Activated naive CD8-positive, alpha-beta T cell treated with anti-CD3 and anti-CD28 coated beads, Interleukin-2, amount 50 U/mL, for 16 hours (primary cell): ENCODE results near the gene MGRN1.

Experiments used
- DNase-seq: peaks from one replicate; pipeline ENCODE4 v3.0.0-alpha.2; 2020; ENCODE audit warnings: low read depth, low spot score

Gene MGRN1

DNA sequence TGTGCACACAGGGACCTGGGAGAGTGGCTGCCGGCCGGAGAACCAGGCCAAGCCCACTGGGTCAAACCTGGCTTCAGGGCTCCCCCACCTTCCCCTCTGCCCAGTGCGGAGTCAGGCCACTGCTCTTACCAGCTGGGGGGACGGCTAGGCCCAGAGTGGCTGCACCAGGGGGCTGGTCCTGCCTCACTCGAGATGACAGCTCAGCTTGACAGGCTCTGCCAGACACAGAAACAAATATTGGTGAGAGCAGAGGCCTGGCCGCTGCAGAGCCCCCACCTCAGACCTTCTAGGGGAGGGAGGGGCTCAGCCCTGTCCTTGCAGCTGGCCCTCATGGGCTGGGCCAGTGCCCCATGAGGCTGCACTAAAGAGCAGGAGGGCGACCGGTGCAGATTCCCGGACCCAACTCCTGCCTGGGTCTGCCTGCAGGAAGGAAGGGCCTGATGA lies 73.2 kb downstream of the MGRN1 start:
- no peak for DNase-seq

DNA sequence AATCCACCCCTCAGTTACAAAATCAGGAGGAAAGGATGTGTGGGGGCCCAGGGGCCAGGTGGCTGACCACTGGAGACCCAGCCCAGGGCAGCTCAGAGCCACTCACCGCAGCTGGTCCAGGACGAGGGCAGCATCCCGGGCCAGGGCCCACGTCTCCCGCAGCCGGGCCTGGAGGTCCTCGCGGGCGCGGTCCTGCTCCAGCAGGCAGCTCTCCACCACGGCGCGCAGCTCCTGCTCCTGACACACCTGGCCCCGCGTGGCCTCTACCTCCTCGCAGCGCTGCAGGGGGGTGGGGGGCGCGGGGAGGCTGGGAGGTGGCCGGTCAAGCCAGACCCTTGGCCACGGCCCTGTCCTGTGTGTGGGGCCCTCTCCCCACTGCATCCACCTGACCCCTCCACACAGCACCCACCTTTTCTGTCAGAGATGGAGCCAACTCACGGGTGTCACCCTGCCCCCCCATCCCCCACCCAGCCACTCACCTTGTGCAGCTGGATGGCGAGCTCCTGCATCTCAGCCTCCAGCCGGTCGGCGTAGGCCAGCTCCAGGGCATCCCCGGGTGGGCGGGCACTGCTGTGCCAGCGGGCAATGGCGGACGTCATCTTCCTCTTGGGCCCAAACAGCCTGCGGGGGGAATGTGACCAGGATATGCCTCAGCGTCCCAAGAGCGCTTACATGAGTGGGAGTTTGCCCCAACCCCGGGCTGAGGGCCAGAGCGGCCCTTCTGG lies 73.9 kb downstream of the MGRN1 start:
- DNase-seq, result no peak

DNA sequence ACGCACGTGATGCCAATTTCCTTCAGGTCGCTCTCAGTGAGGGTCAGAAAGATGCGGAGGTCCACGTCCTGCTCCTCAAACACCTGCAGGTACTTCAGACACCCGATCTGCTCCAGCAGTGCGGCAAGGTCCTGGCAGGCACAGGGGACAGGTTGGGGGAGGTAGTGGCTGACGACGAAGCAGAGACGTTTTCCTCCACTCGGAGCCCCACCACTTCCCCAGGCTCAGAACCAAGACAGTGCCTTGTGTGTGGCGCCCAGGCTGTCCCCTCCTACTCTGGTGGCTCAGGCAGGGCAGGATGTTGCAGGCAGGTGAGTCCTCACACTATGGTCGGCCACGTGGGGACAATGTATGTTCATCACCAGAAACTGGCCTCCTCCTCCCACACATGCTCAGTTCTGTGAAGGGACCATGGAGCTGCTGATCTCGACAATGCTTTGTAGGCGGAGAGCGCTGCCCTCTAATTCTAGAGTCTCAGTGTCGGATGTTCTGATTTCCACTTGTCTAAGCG lies 74.5 kb downstream of the MGRN1 start:
- no peak for DNase-seq

DNA sequence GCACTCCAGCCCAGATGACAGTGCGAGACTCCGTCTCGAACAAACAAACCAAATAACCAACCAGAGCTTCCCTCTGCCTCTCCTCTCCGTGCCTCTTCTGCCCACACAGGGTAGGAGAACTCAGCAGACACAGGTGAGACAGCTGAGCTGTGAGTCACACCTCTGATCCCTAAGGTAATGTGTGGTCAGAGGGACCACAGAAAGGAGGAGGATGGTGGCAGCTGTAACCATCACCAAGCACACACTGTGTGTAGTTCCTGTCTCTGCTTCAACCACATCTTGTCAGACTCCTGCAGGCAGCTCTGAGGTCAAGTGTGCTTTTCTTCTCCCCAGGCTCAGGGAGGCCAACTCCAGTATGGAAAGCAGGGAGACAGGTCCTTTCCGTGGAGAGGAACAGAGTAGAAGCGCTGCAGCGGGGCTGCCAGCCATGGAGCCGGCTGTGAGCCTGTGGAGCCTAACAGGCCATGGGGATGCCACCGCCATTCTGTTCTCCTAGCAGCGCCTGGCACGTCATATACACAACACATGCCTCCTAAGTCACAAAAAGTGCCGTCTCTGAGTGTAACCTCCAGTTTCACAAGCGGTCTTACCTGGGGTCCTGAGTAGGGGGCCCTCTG lies 75.9 kb downstream of the MGRN1 start:
- DNase-seq, result no peak

DNA sequence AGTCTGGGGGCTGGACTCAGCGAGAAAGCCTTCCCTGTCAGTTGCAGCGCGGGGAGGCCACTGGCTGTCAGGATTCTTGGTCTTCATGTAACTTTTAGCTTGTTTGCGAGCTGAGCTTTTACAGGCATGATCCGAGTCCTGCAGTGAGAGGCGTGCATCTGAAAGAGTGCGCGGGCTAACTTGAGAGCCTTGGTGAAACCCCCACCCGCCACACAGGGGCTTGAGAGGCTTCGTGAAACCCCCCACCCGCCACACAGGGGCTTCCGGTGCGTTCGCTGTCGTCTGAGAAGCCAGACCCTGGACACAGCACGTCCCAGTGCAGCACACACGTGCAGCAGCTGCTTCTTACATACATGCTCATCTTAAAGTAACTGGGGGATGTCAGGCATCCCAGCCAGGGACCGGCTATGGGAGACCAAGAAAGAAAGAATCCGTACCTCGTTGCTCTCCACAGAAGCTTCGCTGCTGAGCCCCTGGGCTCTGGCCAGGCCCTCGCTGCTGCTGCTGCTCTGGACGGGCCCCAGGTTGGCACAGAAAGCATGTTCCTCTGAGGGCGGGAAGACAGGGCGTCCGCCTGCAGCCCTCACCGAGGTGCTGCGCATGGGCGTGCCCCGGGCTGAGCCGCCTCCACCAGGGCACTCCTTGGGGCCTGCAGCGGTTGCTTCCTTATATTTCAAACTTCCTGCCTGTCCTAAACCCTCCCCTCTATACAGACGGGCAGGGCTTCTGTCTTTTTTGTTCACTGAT lies 76.5 kb downstream of the MGRN1 start:
- DNase-seq, result no peak

DNA sequence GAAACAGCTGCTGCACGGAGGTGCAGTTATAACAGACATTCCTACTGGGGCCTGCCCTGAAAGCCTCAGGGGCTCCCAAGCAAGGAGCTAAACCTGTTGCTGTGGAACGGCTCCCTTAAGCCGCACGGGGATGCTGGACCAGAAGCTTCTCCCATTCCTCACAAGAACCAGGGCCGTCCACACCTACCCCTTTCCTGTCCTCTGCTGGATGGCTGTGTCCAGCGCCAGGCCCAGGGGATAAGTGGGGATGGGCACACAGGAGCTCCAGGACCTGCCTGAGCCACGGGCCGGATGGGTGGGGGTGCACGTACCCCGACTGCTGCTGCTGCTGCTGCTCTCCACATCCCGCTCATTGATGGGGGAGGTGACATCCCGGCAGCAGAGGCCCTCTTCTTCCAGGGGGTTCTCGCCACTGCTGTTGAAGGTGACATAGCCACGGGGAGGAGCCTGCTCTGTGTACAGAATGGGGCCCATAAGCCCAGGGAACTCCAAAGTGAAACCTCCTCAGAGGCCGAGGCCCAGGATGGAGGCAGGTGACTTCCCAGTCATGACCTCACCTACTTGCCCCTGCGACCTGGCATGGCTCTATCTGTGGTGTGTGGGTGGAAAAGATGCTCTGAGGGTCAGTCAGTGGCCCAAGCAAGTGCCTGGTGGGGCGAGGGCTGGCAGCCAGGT lies 77.3 kb downstream of the MGRN1 start:
- no peak for DNase-seq

DNA sequence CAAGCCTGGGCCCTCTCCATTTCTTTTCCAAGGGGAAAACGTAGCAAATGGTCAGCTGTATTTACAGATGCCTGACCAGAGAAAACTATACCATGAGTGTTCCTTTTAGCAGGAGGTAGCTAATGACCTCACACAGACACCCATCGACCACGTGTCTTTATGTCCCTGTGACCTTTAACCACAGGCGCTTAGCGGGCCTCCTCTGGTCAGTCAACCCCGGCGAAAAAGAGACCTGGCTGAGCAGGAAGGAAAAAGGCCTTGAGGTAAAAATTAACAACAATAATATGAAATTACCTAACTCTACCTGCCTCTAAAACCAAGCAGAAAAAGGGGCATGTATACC lies 77.8 kb downstream of the MGRN1 start:
- DNase-seq, result no peak

DNA sequence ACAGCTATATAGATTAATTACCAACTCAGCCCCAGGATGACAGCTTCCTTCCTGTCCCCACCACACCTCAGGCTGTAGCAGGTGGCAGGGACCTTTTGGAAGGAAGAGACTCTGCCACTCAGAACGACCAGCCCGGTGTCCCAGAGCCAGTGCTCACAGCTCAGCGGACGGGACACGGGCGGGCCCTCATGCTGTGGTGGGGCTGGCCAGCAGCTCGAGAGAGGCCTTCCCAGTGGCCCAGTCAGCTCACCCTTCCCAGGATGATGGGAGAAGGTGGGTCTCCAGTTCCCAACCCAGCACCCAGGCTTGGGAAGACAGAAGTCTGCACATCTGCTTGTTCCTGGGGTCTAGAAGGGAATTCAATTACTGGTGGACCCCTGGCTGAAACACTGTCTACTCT lies 79.3 kb downstream of the MGRN1 start:
- no peak for DNase-seq

DNA sequence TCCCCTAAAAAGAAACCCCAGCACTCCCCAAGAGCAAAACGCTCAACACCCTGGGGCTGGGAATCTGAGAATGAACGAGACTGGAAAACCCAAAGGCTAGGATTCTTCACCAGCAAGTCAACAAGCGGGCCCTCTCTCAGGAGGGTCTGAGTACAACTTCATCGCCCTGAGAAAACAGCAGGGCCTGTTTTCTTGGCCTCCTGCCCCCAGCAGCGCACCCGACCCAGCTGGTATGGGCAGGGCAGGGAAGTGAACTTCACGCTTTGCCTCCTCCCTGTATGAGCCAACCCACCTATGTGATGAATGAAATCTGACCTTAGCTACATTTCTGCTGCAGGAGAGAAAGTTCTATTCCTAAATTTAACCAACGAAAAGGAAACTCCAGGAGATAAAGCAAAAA lies 79.9 kb downstream of the MGRN1 start:
- DNase-seq, result no peak

DNA sequence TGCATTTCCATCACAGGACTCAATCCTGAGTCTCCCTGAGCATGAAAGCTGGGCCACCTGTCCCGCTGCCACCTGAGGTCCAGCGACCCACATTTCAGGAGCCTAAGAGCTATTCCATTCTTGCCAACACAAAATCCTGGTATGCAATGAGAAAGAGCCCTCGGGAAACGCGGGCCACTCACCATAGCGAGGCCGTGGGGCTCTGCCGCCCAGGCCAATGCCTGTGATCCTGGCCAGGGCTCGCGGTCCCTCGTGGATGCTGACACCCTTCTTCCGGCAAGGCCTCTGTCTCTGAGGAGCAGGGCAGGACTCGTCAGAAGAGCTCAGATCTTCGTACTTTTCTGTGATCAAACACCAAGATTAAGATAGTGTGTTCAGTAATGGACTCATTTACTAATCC lies 80.3 kb downstream of the MGRN1 start:
- DNase-seq, result no peak

DNA sequence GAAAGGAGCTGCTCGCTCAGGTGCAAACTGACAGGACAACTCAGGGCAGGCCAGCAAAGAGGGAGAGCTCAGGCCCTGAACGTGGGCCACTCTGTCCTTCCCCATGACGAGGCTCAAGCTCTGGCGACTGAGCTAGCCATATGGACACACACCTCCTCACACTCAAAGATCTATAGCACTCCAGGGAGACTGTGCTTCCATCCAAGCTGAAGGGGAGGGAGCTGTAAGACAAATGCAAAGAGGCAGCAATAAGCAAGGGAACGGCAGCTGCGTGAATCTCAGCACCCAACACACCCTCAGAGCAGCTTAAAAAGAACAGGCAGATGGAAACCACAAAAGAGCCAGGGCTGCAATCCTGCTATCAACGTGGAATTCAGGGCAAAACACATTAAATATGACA lies 82.2 kb downstream of the MGRN1 start:
- DNase-seq, result no peak

DNA sequence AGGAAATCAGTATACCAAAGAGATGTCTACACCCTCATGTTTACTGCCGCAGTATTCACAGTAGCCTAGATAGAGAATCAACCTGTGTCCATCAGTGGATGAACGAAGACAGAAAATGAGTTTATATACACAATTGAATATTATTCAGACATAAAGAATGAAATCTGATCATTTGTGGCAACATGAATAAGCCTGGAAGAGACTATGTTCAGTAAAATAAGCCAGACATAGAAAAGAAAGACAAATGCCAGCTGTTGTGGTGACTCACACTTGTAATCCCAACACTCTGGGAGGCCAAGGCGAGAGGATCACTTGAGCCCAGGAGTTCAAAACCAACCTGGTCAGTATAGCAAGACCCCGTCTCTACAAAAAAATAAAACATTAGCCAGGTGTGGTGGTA lies 84.9 kb downstream of the MGRN1 start:
- DNase-seq, result no peak

DNA sequence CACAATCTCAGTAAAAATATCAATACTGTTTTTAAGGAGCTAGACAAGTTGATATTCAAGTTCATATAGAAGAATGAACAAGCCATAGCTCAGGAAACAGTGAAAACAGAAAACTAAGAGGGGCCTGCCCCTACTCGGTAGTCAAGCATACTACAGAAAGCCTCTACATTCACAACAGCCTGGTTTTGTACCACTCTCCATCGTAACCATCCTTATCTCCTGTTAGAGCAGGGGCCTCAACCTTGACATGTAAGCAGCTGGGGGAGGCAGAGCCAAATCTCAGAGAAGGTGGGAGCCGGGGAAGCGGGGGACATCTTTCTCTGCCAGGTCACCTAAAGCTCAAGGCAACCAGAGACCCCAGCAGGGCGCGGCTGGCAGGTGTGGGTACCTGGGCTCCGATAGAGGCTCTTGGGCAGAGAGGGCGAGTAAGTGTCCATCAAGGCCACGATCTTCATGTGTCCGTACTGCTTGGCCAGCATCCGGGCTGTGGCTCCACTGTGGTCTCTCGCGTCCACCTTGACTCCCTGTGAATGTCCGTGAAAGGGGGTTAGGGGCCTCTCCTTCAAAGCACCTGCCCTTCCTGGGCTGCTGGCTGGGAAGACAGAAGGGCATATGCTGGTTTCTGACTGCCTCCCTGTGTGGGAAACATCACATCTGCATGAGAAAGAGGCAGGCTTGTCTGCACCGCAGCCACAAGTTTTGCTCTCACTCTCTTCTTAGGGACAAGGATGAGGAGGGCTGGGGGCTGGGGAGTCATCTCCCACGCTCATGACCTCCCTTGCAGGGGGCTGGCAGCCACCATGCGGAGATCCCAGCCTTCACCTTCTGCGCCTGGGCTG lies 89.3 kb downstream of the MGRN1 start:
- no peak for DNase-seq

DNA sequence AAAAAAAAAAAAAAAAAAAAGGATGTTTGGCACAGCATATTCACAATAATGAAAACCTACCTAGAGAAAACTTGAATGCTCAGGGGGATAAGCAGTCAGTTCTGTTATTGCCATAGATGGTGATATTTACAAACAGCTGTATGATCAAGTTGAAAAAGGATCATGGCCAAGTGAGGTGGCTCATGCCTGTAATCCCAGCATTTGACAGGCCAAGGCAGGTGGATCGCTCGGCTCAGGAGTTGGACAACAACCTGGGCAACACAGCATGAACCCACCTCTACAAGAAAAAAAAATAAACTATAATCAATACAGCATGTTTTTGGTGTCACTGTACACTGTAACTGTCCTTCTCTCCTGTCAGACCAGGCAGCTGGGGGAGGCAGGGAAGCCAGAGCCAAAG lies 90.4 kb downstream of the MGRN1 start:
- no peak for DNase-seq

DNA sequence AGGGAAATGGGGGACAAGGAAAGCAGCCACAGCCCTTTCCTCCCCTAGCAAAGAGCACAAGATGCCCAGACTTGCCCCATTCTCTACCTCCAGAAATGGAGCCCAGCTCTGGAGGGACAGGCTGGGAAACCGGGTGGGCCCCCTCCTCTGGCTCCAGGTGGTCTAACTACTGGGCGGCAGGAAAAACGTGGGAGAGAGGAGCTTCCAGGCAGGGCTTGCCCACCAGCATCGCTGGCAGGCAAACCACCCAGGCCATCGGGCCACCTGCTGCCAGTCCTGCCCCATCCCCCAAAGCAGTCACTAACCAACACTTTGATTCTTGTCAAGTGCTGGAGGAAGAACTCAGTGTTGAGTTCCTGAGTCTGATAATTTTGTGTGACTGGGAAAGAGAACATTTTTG lies 93.8 kb downstream of the MGRN1 start:
- DNase-seq, result no peak

DNA sequence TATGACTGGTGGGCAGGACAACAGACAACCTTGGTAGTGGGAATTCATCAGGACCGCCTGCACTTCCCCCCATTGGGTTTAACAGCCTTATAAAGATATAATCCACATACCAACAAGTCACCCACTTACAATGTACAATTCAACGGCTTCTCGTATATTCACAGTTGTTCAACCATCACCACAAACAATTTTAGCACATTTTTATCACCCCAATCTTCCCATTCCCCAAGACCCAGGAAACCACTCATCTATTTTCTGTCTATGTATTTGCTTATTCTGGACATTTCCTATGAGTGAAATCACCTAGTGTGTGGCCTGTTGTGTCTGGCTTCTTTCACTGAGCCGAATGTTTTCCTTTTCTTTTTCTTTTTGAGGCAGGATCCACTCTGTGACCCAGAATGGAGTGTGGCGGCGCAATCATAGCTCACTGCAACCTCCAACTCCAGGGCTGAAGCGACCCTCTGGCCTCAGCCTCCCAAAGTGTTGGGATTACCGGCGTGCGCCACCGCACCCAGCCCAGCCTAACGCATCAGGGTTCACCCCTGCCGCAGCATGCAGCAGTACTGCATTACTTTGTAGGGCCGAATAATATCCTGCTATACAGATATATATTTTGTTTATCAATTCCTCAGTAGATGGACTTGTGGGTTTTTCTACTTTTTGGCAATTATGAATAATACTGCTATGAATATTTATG lies 98.6 kb downstream of the MGRN1 start:
- DNase-seq, result no peak

DNA sequence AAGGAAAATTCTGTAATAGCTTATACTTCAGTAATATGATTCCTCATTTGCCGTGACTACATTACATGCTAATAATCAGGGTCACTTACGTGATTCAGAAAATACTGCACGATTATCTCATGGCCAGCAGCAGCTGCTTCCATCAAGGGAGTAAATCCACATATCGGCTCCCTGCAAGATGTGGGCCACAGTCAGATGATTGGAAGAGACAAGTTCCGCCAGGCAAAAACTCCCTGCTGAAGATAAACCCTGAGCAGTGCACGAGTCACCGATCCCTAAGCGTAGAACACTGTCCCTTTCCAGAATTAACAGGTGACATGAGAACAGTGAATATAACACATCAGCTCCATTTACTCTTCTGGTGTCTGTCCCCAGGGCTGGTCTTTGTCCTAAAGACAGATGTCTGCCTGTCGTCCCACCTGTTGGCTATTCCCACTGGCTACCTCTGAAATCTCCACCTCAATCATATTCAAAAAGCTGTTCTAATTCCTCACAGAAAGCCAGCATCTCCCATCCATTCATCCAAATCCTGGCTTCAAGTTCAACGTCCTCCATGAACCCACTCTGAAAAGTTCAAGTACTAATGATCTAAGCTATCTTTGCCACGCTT lies 100.1 kb downstream of the MGRN1 start:
- no peak for DNase-seq

DNA sequence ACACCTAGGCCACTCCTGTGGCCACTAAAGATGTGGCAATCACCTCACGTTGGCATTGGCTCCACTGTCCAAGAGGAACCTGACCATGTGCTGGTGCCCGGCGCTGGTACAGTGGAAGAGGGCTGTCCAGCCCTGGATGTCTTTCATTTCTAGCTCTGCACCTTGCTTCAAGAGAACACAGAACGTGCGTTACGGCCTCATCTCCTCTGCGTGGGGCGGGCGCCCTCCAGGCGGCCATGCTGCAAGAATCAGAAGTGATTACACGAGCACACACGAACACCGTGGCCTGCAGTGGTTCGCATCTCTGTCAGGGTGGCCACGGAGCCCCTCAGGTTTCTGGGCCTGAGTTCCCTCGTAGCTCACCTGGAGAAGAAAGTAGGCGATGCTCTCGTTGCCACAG lies 102.0 kb downstream of the MGRN1 start:
- no peak for DNase-seq

DNA sequence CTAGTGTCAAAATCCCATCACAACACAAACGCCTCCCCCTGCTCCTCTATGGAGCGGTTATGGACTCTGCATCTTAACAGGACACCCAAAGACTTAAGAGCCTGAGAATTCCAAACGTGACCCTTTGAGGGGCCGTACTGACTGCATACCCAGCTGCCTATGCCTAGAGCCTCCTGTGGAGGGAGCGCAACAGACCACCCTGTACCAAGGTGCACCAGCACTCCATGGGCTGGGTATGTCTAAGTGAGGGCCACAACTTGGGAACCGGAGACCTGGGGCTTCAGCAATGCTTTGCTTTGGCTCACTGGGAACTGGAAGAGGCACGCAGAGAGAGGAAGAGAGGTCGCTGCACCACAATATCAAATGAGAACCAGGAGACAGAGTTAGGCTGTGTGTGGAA lies 104.0 kb downstream of the MGRN1 start:
- no peak for DNase-seq

DNA sequence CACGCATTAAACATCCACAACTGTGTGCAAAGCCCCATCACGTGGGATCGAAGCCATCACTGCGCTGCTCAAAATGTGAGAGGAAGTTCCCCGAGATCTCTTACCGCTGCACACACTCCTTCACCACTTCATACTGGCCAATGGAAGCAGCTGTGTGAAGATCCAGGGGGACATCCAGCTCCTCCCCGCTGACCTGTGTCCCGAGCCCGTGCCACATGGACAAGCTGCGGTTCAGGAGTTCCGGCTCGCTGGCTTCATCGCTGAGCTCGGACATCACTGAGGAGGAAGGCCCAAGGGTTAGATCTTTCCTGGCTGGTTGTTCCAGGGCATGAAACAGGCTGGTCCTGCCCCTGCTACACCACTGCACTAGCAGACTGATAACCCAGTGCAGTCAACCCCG lies 105.2 kb downstream of the MGRN1 start:
- DNase-seq, result no peak
